ENCODE data around the gene ASB10. TPM values are rescaled to one million over a fixed set of nuclear protein-coding genes. Genes with fewer than 3 reads are reported as not detected.

Gene ASB10
- total RNA-seq, 1 donor from 2014 or later: 42.6 TPM

- intact Hi-C loops (cut with DNase I): no loop called here
- ATAC-seq (ENCODE audit: poor library complexity) (no peak), DNase-seq (no peak)
Measured at GRCh38 chr7:151193203-151193978, 6.3 kb upstream of the ASB10 start.

- intact Hi-C loops (cut with DNase I): no loop called here
- ATAC-seq (ENCODE audit: poor library complexity): no peak
- no peak for DNase-seq
Measured at GRCh38 chr7:151192002-151192539, 5.0 kb upstream of the ASB10 start.

GRCh38 chr7:151191544-151191943, 4.5 kb upstream of the ASB10 start:
- intact Hi-C loops (cut with DNase I): no loop called here
- DNase-seq: no peak
- ATAC-seq (ENCODE audit: poor library complexity): no peak

- ATAC-seq (ENCODE audit: poor library complexity): no peak
- intact Hi-C loops (cut with DNase I): no loop called here
Measured at GRCh38 chr7:151189038-151189437, 2.0 kb upstream of the ASB10 start.

GRCh38 chr7:151188252-151188542, 1.1 kb upstream of the ASB10 start:
- ATAC-seq (ENCODE audit: poor library complexity): no peak
- intact Hi-C loops (cut with DNase I): no loop called here
- no peak for DNase-seq

More at GRCh38 chr7:151189038-151189437, 2.0 kb upstream of the ASB10 start:
- no peak for DNase-seq

GRCh38 chr7:151187409-151188251, 580 bp upstream of the ASB10 start:
- ATAC-seq (ENCODE audit: poor library complexity): peak; percentile 90
- intact Hi-C loops (cut with DNase I): no loop called here
- peak; percentile 74 for DNase-seq

- intact Hi-C loops (cut with DNase I): no loop called here
- DNase-seq (no peak), ATAC-seq (ENCODE audit: poor library complexity) (peak; percentile 38)
Measured at GRCh38 chr7:151185762-151186639, 1.0 kb downstream of the ASB10 start.

GRCh38 chr7:151181011-151181431, 6.0 kb downstream of the ASB10 start:
- intact Hi-C loops (cut with DNase I): no loop called here
- DNase-seq (no peak), ATAC-seq (ENCODE audit: poor library complexity) (no peak)

- no peak for DNase-seq
- intact Hi-C loops (cut with DNase I): no loop called here
- ATAC-seq (ENCODE audit: poor library complexity): no peak
Measured at GRCh38 chr7:151179946-151180345, 7.1 kb downstream of the ASB10 start.

GRCh38 chr7:151179287-151179860, 7.7 kb downstream of the ASB10 start:
- intact Hi-C loops (cut with DNase I): no loop called here
- no peak for DNase-seq
- no peak for ATAC-seq (ENCODE audit: poor library complexity)

GRCh38 chr7:151178831-151179230, 8.2 kb downstream of the ASB10 start:
- intact Hi-C loops (cut with DNase I): no loop called here
- ATAC-seq (ENCODE audit: poor library complexity): no peak
- DNase-seq: no peak

GRCh38 chr7:151178236-151178635, 8.8 kb downstream of the ASB10 start:
- intact Hi-C loops (cut with DNase I): no loop called here
- ATAC-seq (ENCODE audit: poor library complexity) (no peak), DNase-seq (no peak)

GRCh38 chr7:151177310-151177709, 9.7 kb downstream of the ASB10 start:
- intact Hi-C loops (cut with DNase I): no loop called here
- DNase-seq: no peak
- no peak for ATAC-seq (ENCODE audit: poor library complexity)

- DNase-seq: no peak
- no peak for ATAC-seq (ENCODE audit: poor library complexity)
- intact Hi-C loops (cut with DNase I): no loop called here
Measured at GRCh38 chr7:151176401-151176800, 10.6 kb downstream of the ASB10 start.

GRCh38 chr7:151175793-151176311, 11.2 kb downstream of the ASB10 start:
- intact Hi-C loops (cut with DNase I): no loop called here
- DNase-seq: no peak
- no peak for ATAC-seq (ENCODE audit: poor library complexity)

GRCh38 chr7:151175047-151175792, 11.8 kb downstream of the ASB10 start:
- no peak for ATAC-seq (ENCODE audit: poor library complexity)
- DNase-seq: no peak
- intact Hi-C loops (cut with DNase I): no loop called here

GRCh38 chr7:151174246-151175046, 12.6 kb downstream of the ASB10 start:
- intact Hi-C loops (cut with DNase I): no loop called here
- peak; percentile 14 for ATAC-seq (ENCODE audit: poor library complexity)
- DNase-seq: peak; percentile 59
